T-helper 2 cell treated with Interferon-gamma antibody and Interleukin-4, amounts not matched to agents 5 μg/mL and 100 μg/mL, for 36 hours (primary cell): ENCODE results near the gene PRMT7.

ENCODE experiments used
- DNase-seq: peaks from one replicate; pipeline ENCODE4 v3.0.0; 2021; ENCODE audit warnings: low spot score
- H3K27ac Mint-ChIP-seq: one replicate; pipeline ENCODE4 v1.8.0; 2021; ENCODE audit warnings: mild to moderate bottlenecking, mixed read lengths
- H3K27me3 Mint-ChIP-seq: one replicate; pipeline ENCODE4 v1.8.0; 2021; ENCODE audit warnings: low read depth, mixed read lengths
- H3K36me3 Mint-ChIP-seq: one replicate; pipeline ENCODE4 v1.8.0; 2021; ENCODE audit warnings: low read depth, mixed read lengths
- H3K4me1 Mint-ChIP-seq: one replicate; pipeline ENCODE4 v1.8.0; 2021; ENCODE audit warnings: low read depth, mixed read lengths
- H3K4me3 Mint-ChIP-seq: one replicate; pipeline ENCODE4 v1.8.0; 2022; ENCODE audit warnings: mild to moderate bottlenecking, moderate library complexity, mixed read lengths
- H3K9me3 Mint-ChIP-seq: one replicate; pipeline ENCODE4 v1.8.0; 2021; ENCODE audit warnings: mixed read lengths

The PRMT7 gene

DNA sequence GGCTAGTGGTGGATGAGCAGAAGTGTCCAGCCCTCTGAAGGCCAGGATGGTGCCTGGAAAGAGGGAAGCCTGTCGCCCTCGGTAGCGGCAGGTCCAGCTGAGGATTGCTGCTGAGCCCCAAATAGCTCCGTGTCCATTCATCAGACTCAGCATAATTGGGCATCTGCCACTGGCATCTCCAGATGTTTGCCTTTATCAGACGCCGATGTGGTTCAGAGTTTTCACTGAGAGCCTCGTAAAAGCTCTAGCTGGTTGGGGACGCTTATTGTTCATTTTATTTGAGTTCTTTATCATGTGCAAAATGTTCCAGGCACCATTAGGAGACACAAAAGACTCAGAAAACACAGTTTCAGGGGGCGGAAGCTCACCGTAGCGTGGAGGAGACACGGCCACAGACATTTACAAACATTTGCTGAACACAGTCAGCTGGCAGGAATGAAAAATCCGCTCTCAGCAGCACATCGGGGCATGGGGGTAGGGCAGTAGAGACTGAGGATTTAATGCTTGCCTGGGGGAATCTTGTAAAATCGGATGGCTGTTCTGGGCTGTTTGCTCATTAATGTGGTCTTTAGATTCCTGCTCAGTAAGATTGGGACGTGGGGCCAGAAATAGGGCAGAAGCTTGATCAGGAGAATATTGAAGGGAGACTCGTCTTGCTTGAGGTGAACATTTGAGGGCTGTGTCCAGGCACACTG, 95.8 kb downstream of the PRMT7 start:
- no peaks in the 10 kb centered on the region for H3K36me3 Mint-ChIP-seq
- H3K27ac Mint-ChIP-seq = no peak overlapping the region
- H3K9me3 Mint-ChIP-seq = no peaks in the 10 kb centered on the region
- peaks cover 30% of the 10 kb centered on the region for H3K27me3 Mint-ChIP-seq
- H3K4me3 Mint-ChIP-seq = no peak overlapping the region
- DNase-seq = no peak
- H3K4me1 Mint-ChIP-seq = no peaks in the 10 kb centered on the region
